ENCODE data around the gene BPNT1. TPM values are rescaled to one million over a fixed set of nuclear protein-coding genes. Genes with fewer than 3 reads are reported as not detected.
"Not testable (repeated sequence)": the region's sequence is repeated elsewhere in the genome, so short reads cannot be mapped to it uniquely, and the experiment has no call there.

Gene BPNT1
- total RNA-seq, 1 experiment from 2014 or later, result 21.0 TPM

GRCh38 chr1:220092694-220093093 is 3.1 kb upstream of the BPNT1 start:
- in situ Hi-C loops (cut with HindIII; ENCODE audit: low sequenced_read_pairs), result no loop called here
- DNase-seq (ENCODE audit: low spot score), result no peak

GRCh38 chr1:220086261-220086686 is 3.3 kb downstream of the BPNT1 start:
- in situ Hi-C loops (cut with HindIII; ENCODE audit: low sequenced_read_pairs), result not testable (repeated sequence)

GRCh38 chr1:220084460-220084859 is 5.1 kb downstream of the BPNT1 start:
- in situ Hi-C loops (cut with HindIII; ENCODE audit: low sequenced_read_pairs), result no loop called here
- no peak for DNase-seq (ENCODE audit: low spot score)

More at GRCh38 chr1:220086261-220086686, 3.3 kb downstream of the BPNT1 start:
- not testable (repeated sequence) for DNase-seq (ENCODE audit: low spot score)

GRCh38 chr1:220077887-220078286 is 11.7 kb downstream of the BPNT1 start:
- DNase-seq (ENCODE audit: low spot score), result no peak
- in situ Hi-C loops (cut with HindIII; ENCODE audit: low sequenced_read_pairs), result no loop called here

- in situ Hi-C loops (cut with HindIII; ENCODE audit: low sequenced_read_pairs), result no loop called here
- no peak for DNase-seq (ENCODE audit: low spot score)
These were observed 12.5 kb downstream of the BPNT1 start for GRCh38 chr1:220076861-220077762.

GRCh38 chr1:220067269-220068204 is 22.1 kb downstream of the BPNT1 start:
- no peak for DNase-seq (ENCODE audit: low spot score)
- in situ Hi-C loops (cut with HindIII; ENCODE audit: low sequenced_read_pairs), result loop anchor here (10.0 kb wide), 1 partner anchor 207 kb away; the partner anchor contains the start of gene RAB3GAP2

GRCh38 chr1:220062629-220063028 is 27.0 kb downstream of the BPNT1 start:
- no peak for DNase-seq (ENCODE audit: low spot score)
- in situ Hi-C loops (cut with HindIII; ENCODE audit: low sequenced_read_pairs), result loop anchor here (10.0 kb wide), 1 partner anchor 212 kb away; the partner anchor contains the start of gene RAB3GAP2

- in situ Hi-C loops (cut with HindIII; ENCODE audit: low sequenced_read_pairs), result loop anchor here (10.0 kb wide), 1 partner anchor 214 kb away; the partner anchor contains the start of gene RAB3GAP2
- DNase-seq (ENCODE audit: low spot score), result no peak
These were observed 28.7 kb downstream of the BPNT1 start for GRCh38 chr1:220060876-220061275.

GRCh38 chr1:220056374-220056773 is 33.2 kb downstream of the BPNT1 start:
- in situ Hi-C loops (cut with HindIII; ENCODE audit: low sequenced_read_pairs), result no loop called here
- no peak for DNase-seq (ENCODE audit: low spot score)

GRCh38 chr1:220046052-220046930 is 43.3 kb downstream of the BPNT1 start, which contains the start of gene EPRS1:
Gene EPRS1 (minus strand): TSS chr1:220046505. CDS start chr1:220046388, 117 bp downstream.
- DNase-seq (ENCODE audit: low spot score), result peak; percentile 98
- in situ Hi-C loops (cut with HindIII; ENCODE audit: low sequenced_read_pairs), result no loop called here

GRCh38 chr1:220045356-220046051 is 44.1 kb downstream of the BPNT1 start:
- DNase-seq (ENCODE audit: low spot score), result peak; percentile 44
- in situ Hi-C loops (cut with HindIII; ENCODE audit: low sequenced_read_pairs), result no loop called here

GRCh38 chr1:220044678-220045355 is 44.8 kb downstream of the BPNT1 start:
- in situ Hi-C loops (cut with HindIII; ENCODE audit: low sequenced_read_pairs), result no loop called here
- peak; percentile 4 for DNase-seq (ENCODE audit: low spot score)

- no peak for DNase-seq (ENCODE audit: low spot score)
- in situ Hi-C loops (cut with HindIII; ENCODE audit: low sequenced_read_pairs), result no loop called here
These were observed 45.9 kb downstream of the BPNT1 start for GRCh38 chr1:220043646-220044045.

- in situ Hi-C loops (cut with HindIII; ENCODE audit: low sequenced_read_pairs), result no loop called here
- DNase-seq (ENCODE audit: low spot score), result no peak
These were observed 49.5 kb downstream of the BPNT1 start for GRCh38 chr1:220040028-220040596.

GRCh38 chr1:220038640-220039039 is 50.9 kb downstream of the BPNT1 start:
- no peak for DNase-seq (ENCODE audit: low spot score)
- in situ Hi-C loops (cut with HindIII; ENCODE audit: low sequenced_read_pairs), result no loop called here

GRCh38 chr1:220037810-220038209 is 51.8 kb downstream of the BPNT1 start:
- DNase-seq (ENCODE audit: low spot score); in situ Hi-C loops (cut with HindIII; ENCODE audit: low sequenced_read_pairs): not testable (repeated sequence)

GRCh38 chr1:220032911-220033310 is 56.7 kb downstream of the BPNT1 start:
- no peak for DNase-seq (ENCODE audit: low spot score)
- in situ Hi-C loops (cut with HindIII; ENCODE audit: low sequenced_read_pairs), result no loop called here

Measured in G401 (cell line).